ENCODE data around the gene DHRS7C.

DHRS7C gene, protein sequence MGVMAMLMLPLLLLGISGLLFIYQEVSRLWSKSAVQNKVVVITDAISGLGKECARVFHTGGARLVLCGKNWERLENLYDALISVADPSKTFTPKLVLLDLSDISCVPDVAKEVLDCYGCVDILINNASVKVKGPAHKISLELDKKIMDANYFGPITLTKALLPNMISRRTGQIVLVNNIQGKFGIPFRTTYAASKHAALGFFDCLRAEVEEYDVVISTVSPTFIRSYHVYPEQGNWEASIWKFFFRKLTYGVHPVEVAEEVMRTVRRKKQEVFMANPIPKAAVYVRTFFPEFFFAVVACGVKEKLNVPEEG

DNA sequence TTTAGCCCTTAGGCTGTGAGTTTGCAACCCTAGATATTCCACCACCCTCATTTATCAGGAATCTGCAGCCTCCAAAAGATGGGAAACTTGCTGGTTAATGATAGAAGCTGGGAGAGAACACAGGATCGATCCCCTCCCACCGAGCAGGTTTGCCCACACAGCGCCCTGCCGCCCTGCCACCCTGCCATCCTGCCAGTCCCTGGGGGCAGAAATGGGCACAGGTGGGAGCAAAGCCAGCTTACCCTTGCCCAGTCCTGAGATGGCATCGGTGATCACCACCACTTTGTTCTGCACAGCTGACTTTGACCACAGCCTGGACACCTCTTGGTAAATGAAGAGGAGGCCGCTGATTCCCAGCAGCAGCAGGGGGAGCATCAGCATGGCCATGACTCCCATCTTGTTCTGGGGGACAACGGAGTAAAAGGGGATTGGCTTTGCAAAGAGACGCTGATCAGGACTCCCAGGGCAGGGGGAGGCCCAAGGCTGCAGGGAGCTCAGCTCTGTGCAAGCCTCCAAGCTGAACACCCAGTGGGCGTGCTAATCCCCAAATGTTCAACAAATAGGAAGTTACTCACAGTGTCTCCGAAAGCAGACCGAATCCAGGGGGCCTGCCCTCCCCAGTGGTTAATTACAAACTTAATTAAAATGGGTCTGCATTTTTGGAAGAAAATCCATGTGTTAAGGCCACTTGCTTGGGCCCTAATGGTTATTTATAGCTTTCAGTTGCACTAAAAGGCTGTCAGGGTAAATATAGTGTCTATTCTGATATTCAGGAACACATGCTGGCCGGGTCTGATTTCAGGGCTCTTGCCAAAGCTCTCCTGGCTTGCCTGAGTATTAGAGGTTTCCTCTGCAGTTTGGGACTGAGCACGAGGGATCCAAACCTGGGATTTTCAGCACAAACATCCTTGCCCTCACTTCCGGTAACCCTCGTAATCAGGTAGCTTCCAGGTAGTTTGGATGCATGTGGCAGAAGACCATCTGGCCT is at the start of gene DHRS7C:
Gene DHRS7C, minus strand, starts transcription at position 704 of the 988 bp plus-strand sequence. Its CDS starts 308 bp downstream, at position 396.
- no peak for TF ChIP-seq ZNF274 (IDR thresholded peaks at IDR 0.05; ENCODE audit: low read depth, low read length)
- no peak within 1 kb of the TSS for H3K4me3 ChIP-seq (ENCODE audit: low read length)

DNA sequence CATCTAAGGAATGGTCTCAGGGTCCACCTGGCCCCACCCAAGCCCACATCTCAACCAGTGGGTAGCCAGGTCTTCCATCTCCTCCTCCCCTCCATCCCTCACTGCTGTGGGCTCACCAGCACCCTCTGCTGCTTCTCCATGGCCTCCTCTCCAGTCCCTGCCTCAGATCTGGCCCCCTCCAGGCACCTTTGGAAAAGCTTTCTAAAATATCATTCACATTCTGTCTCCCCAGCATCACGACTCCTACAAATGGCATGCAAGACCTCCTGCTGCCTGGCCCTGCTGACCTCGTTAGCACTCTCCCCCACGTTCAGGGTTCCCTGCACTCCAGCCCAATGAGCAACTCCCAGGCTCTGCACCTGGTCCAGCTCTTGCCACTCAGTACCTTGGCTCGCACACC is 48.0 kb upstream of the DHRS7C start:
- no peak for TF ChIP-seq ZNF274 (IDR thresholded peaks at IDR 0.05; ENCODE audit: low read depth, low read length)
- no peak overlapping the region for H3K4me3 ChIP-seq (ENCODE audit: low read length)

DNA sequence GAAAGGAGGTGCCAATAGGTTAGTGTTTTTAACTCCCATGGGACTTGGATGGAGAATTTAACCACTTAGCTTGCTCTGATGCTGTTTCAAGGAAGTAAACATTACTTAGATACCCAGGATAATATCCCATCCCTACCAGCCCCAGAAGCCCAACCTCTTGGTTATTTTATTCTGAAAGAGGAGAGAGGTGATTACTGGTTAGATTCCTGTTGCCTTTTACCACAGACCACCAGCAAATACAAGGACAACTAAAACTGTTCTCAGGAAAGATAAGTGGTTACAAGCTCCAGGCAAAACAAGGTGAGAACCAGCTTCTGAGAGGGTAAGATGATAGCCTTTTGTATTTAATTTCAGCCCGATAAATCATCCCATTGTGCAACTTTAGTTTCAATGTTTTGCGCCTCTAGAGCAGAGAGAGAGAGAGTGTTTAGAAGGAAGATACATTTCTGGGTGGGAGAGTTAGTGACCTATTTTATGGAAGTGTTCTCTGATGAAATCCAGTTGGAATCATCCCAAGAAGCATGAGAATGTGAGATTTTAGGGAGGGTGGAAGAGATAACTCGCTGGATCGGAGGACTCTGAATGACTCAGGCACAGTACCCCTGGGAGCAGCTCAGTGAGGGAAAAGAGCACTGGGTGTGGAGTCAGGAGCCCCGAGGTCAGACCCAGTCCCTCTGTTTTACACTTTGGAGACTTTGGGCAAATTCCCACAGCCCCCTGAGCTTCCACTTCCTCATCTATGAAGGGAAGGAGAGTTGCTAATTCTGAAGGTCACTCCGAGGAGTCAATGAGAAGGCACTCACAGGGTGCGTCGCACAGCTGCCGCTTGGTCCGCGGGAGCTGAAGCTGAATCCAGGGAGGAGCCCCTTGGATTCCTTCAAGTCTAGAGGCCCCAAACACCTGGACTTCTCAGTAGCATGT is 46.4 kb upstream of the DHRS7C start:
- H3K4me3 ChIP-seq (ENCODE audit: low read length), result no peak overlapping the region

DNA sequence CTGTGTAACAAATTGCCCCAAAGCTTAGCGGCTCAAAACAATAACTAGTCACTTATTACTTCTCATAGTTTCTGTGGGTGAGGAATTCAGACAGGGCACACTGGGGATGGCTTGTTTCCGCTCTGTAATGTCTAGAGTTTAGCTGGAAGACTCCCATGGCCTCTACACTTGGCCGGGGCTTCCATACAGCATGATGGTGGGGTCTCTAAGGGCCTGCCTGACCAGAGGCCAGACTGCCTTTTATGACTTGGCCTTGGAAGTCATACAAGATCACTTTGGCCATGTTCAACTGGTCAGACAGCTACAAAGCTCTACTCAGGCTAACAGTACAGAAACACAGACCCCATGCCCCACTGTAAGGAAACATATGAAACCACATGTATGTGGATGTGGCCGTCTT is 42.5 kb upstream of the DHRS7C start:
- no peak for TF ChIP-seq ZNF274 (IDR thresholded peaks at IDR 0.05; ENCODE audit: low read depth, low read length)
- H3K4me3 ChIP-seq (ENCODE audit: low read length), result no peak overlapping the region

More for the DNA sequence above, 46.4 kb upstream of the DHRS7C start:
- TF ChIP-seq ZNF274 (IDR thresholded peaks at IDR 0.05; ENCODE audit: low read depth, low read length), result no peak

DNA sequence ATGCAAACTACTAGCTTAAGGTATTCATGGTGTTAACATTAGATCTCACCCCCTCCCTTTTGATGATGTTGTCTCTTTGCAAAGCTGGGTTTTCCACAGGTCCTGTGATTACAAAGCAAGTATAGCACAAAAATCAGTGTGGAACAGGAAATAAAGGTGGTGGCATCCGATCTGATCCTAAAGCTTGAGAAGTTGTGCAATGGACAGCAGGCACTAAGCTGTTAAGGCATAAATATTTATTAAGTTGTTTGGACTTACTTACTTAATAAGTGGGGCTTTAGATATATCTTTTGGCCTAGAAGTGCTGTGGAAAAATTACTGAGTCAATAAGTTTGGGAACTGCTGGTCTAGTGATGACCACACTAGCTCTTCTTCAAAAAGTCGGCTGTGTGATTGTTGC is 39.3 kb upstream of the DHRS7C start:
- no peak for TF ChIP-seq ZNF274 (IDR thresholded peaks at IDR 0.05; ENCODE audit: low read depth, low read length)
- H3K4me3 ChIP-seq (ENCODE audit: low read length), result no peak overlapping the region

DNA sequence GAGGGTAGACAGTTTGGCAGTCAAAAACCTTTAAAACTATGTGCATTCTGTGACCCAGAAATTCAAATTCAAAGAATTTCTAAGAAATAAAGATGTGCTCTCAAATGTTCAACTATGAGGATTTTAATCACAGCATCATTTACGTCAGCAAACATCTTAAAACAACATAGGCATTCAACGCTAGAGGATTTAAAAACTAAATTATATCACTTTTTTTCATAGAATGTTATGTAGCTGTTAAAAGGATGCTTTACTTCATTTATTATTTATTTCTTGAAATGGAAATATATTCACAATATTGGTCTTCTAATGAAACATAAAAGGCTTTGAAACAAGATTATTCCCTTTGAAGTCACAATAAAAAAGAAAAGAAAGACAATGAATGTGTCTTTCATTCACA is 38.0 kb upstream of the DHRS7C start:
- no peak overlapping the region for H3K4me3 ChIP-seq (ENCODE audit: low read length)
- TF ChIP-seq ZNF274 (IDR thresholded peaks at IDR 0.05; ENCODE audit: low read depth, low read length), result no peak

DNA sequence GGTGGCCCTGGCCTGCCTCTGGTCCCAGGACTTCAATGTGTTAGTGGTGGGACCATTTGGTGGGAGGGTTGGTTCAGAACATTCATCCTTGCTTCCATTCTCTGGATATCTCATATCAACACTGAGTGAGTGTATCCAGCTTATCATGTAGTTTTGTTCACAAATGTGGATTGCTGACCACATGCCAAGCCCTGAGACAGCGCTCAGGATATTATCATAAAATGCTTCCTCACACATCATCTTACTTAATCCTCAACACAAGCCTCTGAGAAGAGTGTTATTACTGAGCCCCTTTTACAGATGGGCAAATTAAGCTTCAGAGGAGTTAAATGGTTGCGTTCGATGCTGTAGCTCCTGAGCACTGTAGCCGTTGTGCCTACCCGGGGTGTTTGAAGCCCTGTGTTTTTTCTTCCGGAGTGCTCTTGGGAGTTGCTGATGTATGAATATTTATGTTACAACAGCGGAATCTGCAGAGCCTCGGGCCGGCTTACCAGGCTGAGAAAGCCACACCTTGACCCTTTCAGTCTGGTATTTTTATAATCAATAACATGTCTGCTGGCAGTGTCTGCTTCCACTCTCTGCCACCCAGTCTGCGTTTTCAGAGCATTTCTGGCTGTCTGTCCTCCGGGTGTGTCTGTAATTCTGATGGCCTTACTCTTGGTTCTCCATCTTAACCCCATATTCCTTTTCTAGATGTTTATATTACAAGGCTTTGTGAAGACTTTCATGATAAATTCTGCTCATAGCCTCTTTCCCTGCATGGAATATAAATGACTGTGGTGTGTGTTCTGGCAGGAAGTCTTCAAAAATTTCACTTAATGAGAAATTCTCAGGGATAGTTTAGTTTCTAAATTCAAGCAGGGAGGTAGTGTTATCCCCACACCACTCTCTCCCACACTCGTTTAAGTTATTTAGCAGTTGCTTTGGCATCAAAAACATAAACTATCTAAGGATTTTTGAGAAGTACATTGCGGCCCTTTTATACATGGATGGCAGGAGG is 37.2 kb upstream of the DHRS7C start:
- TF ChIP-seq ZNF274 (IDR thresholded peaks at IDR 0.05; ENCODE audit: low read depth, low read length), result no peak
- no peak overlapping the region for H3K4me3 ChIP-seq (ENCODE audit: low read length)

DNA sequence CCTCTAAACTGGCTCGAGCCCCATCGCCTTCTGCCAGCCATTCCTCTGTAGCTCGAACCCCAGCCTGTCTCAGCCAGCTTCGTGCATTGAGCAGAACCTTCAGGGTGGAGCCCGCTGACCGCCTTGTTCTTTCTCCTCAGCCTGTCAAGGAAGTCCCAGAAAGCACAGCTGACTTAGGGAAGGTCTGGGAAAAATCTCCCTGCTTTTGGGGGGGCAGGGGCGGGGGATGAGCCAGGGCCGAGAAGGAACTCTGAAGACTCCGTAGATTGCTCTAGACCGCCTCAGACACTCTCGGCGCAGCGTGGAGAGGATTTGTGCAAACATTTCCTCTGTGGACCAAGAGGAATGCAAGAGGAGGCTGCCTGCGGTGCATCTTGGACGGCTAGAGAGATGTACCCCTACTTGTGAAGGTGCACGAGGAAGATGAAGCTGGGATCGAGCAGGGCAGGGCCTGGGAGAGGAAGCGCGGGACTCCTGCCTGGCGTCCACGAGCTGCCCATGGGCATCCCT is 34.3 kb upstream of the DHRS7C start, which contains the start of gene GLP2R:
Gene GLP2R, plus strand, starts transcription at position 284 of the 510 bp plus-strand sequence. Its CDS starts 140 bp downstream, at position 424.
- no peak for TF ChIP-seq ZNF274 (IDR thresholded peaks at IDR 0.05; ENCODE audit: low read depth, low read length)
- no peak within 1 kb of the TSS for H3K4me3 ChIP-seq (ENCODE audit: low read length)

DNA sequence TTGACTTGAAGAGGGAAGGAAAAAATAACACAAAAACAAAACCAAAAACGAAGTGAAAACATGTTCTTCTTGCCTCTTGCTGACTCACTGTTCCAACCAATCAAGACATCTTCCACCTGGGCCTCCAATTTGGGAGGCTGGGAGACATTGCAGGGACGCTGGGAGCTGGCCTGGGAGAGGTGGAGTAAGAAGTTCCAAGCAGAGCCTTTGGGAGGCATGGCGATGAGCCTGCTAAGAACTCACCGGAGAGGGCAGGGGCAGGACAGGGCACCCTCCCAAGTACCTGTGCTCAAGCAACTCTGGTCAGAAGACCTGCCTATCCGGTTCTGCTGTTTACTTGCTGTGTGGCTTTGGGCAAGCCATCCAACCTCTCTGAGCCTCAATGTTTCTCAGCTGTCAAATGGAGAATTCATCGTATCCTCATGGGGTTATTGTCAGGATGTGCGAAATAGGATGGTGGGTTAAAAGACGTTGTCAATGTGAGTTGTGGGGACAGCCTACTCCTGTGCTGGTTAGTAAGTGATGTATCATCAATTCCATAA is 33.5 kb upstream of the DHRS7C start:
- no peak for TF ChIP-seq ZNF274 (IDR thresholded peaks at IDR 0.05; ENCODE audit: low read depth, low read length)
- H3K4me3 ChIP-seq (ENCODE audit: low read length), result no peak overlapping the region

DNA sequence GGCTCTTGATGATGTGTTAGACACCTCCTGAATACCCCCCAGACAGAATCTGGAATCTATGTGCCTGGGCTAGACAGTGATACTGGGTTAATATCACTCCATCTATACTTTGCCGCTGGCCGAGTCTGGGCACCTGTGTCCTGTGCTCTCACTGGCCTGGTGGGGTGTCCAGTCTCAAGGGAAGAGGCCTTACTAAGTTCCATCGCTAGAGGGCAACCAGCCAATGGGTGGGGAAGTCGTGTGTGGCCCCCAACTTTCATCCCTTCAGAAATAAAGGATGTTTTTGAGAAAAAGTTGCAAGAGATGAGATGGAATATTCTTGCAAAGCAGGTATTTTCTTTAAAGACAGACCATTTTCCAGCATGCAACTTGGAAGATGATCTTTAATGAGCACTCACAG is 32.7 kb upstream of the DHRS7C start:
- no peak for TF ChIP-seq ZNF274 (IDR thresholded peaks at IDR 0.05; ENCODE audit: low read depth, low read length)
- no peak overlapping the region for H3K4me3 ChIP-seq (ENCODE audit: low read length)

DNA sequence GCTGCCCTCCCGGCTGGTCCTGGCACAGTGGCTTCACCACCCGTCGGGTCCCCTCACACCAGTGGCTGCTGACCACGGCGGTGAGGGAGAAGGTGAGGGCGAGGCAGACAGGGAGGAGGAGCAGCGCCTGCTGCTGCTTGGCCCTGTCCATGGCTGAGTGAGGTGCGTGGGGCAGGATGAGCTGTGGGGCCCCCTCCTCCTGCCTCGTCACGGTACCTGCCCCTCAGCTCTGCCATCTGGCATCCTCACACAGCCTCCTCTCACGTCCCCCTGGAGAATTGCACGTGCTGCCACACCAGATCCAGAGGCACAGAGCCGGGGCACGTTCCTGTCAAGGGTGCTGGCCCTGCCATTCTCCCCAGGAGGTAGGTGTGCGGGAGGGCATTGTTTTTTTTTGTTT is 30.5 kb upstream of the DHRS7C start, which contains the start of gene GSG1L2:
Gene GSG1L2, minus strand, starts transcription at position 159 of the 400 bp plus-strand sequence. Its CDS starts 8 bp downstream, at position 151.
- no peak within 1 kb of the TSS for H3K4me3 ChIP-seq (ENCODE audit: low read length)

DNA sequence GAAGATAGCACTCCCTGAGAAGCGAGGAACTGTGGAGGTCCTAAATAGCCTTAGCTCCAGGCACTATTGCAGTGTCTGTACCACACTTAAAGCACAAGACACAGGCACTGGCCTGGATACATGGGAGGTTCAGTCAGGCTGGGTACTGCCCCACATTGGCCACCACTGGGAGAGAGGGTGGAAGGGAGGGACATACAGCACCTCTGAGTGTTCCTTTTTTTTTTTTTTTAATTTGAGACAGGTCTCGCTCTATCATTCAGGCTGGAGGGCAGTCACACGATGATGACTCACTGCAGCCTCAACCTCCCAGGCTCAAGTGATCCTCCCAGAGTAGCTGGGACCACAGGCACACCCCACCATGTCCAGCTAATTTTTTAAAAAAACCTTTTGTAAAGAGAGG is 29.1 kb upstream of the DHRS7C start:
- no peak overlapping the region for H3K4me3 ChIP-seq (ENCODE audit: low read length)
- TF ChIP-seq ZNF274 (IDR thresholded peaks at IDR 0.05; ENCODE audit: low read depth, low read length), result no peak

More for the DNA sequence above, 30.5 kb upstream of the DHRS7C start, which contains the start of gene GSG1L2:
- no peak for TF ChIP-seq ZNF274 (IDR thresholded peaks at IDR 0.05; ENCODE audit: low read depth, low read length)
